Posterior vena cava (tissue), 2 donors: ENCODE measurements around the gene WASF3. TPM values are rescaled to one million over a fixed set of nuclear protein-coding genes. Genes with fewer than 3 reads are reported as not detected.

Experiments used
- DNase-seq: peaks from one replicate; pipeline ENCODE4 v3.0.0-alpha.2; 2020; ENCODE audit warnings: low spot score
- intact Hi-C, 2 donors: fragments of 100-400 bp; cut with DNase I; formaldehyde crosslinking; loops; one replicate each; pipeline versions ENCODE4 v1.14.1 to v1.14.2; 2022 to 2023
- total RNA-seq, 2 donors: library from RNA; stranded (reverse); fragmentation: NEBNext Ultra II Directional; extraction: Animal tissue kit (Norgen Biotek cat#: 25700); gene quantifications; one replicate each; pipeline ENCODE4 v1.2.1, GENCODE V29; 2021
- donor health status: DM: yes; HTN: yes; CAD: no.
- donor health status: DM: yes; HTN: yes; CAD: no.

The WASF3 gene
- total RNA-seq, 2 donors from 2014 or later = 24.7 to 25.6 TPM

DNA sequence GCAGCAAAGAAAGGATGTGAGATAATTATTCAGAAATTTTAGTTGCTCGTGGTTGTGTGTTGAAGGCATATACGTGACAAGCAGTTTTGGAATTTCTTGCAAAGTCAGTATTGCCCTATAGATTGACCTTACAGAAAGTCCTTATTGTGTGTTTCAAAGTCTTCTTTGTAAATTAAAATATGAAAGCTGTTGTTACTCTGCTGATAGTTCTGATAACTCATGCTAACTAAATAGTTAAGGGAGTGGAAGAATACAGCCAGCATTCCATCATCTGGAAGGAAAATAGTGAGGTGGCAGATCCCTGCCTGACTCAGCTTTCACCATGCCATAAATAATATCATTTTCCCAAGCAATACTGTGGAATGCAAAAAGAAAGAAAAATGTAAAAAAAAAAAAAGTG is 27.2 kb downstream of the WASF3 start:
- no peak for DNase-seq
- intact Hi-C loops = no loop called here

DNA sequence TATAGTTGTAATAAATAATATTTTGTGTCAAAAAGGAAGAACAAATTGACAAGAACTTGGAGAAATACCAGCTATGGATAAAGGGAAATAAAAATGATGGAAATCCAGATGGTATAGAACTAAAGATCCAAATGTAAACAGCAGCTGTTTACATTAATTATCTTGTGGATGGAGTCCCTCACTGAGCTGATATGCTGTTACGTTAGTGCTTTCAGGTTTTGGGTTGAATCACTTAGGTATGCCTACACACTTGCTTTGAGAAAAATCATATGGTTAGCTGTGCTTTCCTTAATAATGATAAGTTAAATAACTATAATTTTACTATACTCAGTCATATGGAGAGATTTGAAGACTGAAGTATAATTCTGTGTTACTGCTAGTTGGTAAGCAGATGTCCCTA is 27.7 kb downstream of the WASF3 start:
- intact Hi-C loops = no loop called here
- no peak for DNase-seq

DNA sequence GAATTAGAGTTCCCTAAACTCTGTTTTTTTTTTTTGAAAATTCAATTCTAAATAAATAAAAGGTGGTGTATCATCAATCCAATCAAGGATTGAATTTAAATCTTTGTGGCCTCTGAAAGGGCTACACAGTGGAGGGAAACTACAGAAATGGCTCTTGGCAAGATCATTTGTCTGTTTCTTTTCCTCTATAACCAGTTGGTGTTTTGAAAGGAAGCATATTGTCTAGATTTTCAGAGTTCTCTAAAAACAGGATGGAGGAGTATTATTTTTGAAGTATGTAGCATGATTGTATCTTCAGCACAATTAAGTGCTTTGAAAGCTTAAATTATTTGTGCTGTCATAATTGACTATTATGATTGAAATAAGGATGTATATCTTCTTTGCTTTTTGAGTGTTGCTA is 29.8 kb downstream of the WASF3 start:
- intact Hi-C loops = no loop called here
- no peak for DNase-seq

DNA sequence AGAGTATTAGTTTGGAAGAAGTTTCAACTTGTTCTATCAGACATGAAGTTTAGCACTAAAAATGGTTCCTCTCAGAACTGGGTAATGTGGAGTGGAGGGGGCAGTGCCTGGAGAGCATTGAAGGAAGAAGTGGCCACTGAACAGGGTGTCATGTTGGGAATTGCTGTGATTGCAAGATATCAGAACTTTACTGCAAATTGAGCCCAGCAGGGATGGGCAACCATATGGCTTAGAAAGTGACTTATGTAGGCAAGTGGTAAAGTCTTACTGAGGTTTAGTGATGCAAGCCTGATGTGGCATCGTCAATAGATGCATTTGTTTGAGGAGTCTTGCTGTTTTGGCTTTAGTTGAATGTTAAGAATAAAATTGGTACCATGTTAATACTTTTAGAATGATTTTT is 31.7 kb downstream of the WASF3 start:
- intact Hi-C loops = no loop called here
- no peak for DNase-seq

DNA sequence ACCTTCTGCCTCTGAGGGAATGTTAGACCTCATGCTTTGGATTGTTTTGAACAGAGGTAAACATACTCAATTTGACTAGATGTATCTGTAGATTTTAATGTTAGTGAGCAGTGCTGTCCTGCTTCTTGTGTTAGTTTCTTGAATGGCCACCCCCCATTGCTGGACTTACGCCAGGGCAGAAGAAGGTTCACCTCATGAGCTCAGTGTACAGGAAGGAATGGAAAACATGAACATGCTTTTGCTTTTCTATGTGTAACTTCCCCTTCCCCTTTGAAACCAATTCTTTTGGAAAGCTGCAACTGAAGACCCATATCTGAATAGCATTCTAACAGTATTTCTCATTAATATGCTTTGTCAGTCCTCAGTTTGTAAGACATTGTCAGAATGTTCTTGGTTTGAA is 32.3 kb downstream of the WASF3 start:
- no peak for DNase-seq
- intact Hi-C loops = no loop called here

DNA sequence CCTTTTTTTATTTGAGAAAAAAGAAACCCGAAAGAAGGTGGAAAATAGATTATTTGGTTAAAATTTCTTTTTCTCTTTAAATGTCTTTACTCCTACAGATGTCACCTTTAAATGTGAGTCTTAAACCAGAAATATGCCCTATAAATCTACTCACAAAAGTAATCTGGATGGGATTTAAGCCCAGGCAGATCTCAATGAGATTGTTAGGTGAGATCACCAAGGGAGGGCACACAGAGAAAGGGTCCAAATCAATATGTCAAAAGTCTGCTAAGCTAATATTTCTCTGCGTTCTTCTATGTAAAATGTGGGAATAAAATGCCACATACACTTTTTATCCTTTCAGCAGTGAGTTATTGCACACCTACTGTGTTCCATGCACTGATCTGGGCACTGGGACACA is 32.9 kb downstream of the WASF3 start:
- DNase-seq = no peak
- intact Hi-C loops = no loop called here

DNA sequence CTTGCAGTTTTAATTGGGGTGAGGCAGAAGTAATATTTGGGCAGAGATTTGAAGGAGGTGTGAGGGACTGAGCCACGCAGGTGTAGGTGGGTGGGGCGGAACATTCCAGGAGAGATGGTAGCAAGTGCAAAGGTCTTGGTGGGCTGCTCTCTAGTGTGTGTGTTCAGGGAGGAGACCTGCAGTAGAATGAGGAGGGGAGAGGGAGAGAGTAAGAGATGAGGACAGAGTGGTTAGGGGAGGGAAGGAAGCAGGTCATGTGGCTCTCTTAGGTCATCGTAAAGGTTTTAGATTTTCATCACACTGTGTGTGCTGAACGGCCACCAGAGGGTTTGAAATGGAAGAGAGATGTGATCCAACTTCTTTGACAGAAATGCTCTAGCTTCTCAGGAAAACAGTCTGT is 33.5 kb downstream of the WASF3 start:
- intact Hi-C loops = no loop called here
- no peak for DNase-seq

DNA sequence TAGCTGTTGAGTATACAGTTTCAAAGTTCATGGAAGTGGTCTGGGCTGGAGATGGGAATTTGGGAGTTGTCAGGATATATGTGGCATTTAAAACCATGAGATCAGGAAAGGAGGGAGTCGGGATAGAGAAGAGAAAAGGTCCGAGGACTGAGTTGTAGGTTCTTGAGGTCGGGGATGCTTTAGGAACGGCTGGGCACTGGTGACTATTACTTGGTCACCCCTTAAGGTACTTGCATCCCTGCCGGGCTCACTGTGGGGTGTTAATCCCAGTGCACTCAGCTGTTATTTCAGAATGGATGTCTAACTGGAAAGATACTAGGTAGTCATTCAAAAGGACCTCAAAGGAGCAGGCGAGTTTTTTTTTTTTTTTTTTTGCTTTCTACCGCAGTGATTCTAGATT is 34.2 kb downstream of the WASF3 start:
- intact Hi-C loops = no loop called here
- DNase-seq = no peak

DNA sequence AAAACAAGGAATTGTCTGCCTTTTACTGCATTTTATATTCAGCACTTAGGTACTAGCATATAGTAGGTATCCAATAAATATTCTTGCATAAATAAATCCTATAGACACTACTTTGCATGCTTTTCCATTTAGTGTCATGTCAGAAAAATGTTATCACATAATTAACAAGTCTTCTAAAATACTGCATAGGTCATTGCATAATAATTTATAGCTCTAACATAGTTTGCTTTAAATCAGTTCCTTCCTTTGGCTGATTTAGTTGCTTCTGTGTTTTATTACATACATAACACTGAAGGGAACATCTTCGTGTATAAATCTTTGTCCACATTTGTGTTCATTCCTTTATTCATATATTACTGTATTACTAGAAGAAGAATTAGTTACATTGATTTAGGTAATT is 36.2 kb downstream of the WASF3 start:
- intact Hi-C loops = no loop called here
- DNase-seq = no peak

DNA sequence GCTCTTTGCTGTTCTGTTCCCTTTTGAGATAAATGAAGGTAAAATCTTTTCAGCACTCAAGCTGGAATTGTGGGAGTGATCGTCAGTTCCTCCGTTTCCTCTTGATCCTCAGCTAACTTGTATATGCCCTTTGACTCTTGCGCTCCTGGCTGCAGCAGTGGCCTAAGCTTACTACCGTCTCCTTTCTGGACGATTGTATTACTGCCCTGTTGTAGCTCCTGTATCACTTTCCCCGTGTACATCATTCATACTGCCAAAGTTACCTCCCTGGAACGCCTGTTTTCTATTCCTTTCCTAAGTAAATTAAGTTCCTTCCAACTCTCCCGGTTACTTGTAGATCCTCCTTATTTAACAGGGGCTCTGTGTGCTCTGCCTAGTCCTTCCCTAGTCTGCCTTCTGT is 36.9 kb downstream of the WASF3 start:
- intact Hi-C loops = no loop called here
- no peak for DNase-seq

DNA sequence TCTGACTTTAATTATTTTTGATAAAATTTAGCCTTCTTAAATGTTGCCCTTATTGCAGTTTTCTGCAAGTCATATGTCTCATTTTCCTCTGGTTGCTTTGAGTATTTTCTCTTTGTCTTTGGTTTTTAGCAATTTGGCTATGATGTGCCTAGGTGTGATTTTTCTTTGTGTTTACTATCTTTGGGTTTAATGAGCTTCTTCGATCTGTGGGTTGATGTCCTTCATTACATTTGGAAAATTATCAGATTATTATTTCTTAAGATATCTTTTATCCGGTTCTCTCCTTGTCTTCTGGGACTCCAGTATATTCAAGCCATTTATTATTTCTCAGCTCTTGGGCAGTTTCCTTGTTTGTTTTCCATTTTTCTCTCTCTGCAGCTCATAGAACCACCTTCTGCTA is 39.0 kb downstream of the WASF3 start:
- no peak for DNase-seq
- intact Hi-C loops = no loop called here

DNA sequence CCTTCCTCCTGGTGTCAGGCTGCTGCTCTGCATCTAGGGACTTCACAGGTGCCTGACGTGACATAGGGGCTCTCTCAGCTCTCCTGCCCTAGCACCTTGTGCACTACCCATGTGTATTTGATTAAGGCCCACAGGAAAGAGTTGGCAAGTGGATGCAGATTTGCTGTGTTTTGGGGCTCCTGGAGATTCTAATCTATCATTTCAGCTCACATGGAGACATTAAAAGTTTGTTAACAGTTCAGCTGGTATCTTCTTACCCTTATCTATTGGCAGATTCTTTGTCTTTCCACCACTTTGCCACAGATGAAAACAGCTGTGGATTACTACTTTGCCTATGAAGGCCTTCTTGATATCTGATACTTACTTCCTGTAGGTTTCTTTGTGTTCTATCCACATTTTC is 41.9 kb downstream of the WASF3 start:
- intact Hi-C loops = no loop called here
- no peak for DNase-seq

DNA sequence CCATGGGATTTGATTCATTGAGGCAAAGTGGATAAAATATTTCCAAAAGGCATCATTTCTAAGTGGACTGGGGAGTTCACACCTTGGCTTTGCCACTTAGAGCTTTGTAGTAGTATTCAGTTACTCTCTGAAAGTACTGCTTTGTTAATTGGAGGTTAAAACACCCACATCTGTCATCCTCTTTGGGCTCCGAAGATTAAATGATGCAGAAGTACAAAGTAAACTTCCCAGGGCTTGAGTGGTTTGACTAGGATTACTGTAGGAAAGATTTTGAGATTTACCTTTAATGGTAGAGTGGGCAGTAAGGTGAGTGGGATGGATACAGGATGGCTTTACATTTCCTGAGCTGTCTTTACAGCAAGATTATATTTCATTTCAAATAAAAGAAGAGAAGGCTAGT is 42.4 kb downstream of the WASF3 start:
- intact Hi-C loops = no loop called here

DNA sequence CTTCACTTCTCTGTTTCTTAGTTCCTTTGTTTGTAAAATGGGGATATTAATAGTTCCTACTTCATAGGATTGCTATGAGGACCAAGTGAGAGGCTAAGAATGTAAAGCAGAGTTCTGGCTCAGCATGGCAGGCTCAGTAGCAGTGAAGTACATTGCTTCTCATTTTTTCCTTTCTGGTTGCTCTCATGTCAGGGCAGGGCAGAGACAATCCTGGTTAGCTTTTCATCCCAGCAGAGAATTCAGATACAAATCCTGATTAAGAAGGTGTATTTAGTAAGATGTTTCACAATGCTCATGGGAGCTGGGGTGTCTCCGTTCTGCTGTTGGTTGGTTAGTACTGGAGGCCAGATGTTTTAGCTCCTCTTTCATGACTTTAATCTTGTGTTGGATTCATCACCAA is 42.9 kb downstream of the WASF3 start:
- intact Hi-C loops = no loop called here
- no peak for DNase-seq

More for the DNA sequence above, 42.4 kb downstream of the WASF3 start:
- no peak for DNase-seq

DNA sequence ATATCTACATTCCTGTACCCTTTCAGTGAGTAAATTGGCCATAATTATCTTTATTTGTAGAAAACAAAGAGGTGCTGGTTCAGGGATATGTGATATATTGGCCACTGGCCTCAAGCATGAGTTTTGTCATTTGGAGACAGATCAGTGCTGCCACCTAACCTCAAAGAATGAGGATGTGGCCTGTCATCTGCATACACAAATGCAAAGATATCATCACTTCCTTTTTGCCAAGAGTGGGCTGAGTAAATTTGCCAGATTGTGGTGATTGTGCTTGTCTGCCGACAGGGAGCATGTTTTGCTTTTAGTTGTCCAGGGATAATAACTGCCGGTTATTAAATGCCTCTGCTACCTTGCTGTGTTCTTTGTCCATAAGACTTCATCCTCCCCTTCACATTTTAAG is 44.2 kb downstream of the WASF3 start:
- intact Hi-C loops = no loop called here

DNA sequence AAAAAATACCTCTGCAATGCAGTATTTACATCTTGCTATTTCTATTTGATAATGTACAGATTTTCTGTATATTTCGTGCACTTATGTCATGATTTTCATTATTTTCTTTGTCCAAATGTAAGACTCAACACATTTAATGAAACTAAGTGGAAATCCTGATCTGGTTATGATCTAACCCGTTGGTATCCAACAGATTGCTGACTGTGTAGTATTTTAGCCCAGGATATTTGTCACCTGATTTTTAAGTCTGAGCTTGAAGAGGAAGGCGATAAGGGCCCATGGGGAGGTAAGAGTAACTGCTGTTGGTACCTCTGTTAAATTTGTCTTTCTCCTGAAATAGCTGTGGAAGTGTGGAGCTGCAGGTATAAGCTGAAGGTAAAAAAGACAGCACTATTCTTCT is 45.3 kb downstream of the WASF3 start:
- intact Hi-C loops = no loop called here
- no peak for DNase-seq

More for the DNA sequence above, 44.2 kb downstream of the WASF3 start:
- no peak for DNase-seq

DNA sequence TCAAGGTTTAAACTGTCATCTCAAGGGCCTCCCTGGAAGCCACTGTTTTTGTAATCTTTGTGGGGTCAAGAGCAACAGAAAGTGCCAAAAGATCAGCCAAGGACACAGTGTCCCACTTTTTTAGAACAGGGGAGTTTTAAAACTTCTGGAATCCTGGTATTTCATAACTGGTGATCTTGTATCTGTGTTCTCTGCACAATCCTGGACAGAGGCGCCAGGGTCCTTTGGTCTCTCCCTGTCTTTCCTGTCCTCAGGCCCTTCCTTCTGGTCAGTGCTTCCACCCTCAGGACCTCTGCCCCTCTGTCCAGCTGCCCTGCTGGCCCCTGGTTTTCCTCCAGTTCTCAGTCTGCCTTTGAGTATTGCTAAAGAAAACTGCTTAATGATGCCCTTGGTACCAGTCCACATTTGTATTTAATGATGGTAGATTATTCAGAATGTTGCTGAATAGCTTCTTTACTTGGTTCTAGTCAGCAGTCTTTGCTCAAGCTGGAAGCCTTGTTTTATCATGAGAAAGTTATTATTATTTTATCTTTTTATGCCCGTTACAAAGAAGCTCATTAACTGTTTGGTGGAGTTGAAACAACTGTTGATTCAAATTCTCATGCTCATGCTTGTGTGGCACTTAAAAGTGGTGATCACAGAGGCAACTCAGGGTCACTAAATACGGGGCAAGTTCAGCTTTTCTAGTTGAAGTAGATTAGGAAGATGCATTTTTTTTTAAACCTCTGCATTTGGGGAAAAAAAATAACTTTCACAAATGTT is 47.5 kb downstream of the WASF3 start:
- intact Hi-C loops = loop anchor here in 1 of 2 donors (5.0 kb wide), 1 partner anchor 1913 kb away; no protein-coding TSS in a partner anchor
- peak; percentile 84 for DNase-seq

DNA sequence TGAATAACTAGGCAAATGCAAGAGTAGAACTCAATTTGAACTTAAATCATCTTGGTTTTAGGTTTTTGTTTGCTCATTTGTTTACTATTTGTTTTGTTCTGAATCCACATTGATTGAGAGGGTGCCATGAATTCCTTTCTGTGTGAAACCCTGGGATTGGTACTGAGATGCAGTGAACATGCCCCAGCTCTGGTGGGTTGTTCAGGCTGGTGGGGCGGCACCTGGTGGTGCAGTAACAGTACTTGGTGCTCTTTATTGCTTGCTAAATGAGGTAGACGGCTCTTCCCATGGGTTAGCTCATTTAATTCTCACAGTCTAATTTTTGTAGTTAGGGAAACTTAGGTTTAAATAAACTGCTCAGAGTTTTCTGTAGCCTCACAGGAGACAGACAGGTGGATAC is 48.4 kb downstream of the WASF3 start:
- no peak for DNase-seq
- intact Hi-C loops = loop anchor here in 1 of 2 donors (2.0 to 5.0 kb wide), 2 partner anchors 57 to 1914 kb away; no protein-coding TSS in a partner anchor

DNA sequence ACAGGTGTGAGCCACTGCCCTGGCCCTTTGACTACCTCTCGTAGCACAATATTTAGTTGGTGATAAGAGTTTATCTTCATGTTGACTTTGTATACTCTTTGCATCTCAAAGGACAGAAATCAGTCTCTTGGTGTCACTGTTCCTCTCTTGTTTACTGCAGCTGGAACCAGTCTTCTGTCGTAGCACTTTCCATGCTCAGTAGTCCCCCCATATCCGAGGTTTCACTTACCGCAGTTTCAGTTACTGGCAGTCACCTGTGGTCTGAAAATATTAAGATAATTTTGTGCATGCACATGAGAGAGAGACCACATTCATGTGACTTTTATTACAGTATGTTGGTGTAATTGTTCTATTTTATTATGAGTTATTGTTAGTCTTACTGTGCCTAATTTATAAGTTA is 49.1 kb downstream of the WASF3 start:
- DNase-seq = no peak
- intact Hi-C loops = loop anchor here in 1 of 2 donors (2.0 to 5.0 kb wide), 2 partner anchors 56 to 1914 kb away; no protein-coding TSS in a partner anchor

DNA sequence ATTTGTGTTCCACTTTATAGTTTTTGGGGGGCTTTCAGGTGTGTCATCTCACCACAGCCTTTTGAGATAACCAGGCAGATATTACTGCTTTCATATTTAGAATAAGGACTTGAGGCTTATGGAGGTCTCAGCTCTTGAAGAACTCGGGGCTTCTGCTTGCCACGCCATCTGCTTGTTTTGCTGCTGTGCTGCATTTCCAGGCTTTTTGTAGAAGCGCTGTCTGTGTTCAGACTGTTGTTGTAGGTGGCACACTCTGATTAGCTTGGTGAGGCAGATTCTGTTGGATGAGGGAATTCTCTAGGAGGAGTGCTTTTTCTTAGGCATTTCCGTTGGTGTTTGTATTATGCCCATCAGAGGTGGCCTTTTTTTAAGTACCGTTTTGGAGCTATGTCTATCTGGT is 57.2 kb downstream of the WASF3 start:
- DNase-seq = no peak
- intact Hi-C loops = no loop called here

DNA sequence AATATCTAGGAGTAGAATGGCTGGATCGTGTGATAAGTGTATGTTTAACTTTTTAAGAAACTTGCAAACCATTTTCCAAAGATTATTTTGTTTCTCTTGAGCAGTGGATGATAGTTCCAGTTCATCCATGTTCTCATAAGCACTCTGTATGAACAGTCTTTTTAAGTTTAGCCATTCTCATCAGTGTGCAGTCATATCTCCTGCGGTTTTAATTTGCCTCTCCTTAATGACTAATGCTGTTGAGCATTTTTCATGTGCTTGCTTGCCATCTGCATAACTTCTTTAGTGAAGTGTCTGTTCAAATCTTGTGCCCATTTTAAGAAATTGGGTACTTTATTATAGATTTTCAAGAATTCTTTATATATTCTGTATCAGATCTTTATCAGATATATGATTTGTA is 58.6 kb downstream of the WASF3 start:
- intact Hi-C loops = no loop called here
- no peak for DNase-seq

DNA sequence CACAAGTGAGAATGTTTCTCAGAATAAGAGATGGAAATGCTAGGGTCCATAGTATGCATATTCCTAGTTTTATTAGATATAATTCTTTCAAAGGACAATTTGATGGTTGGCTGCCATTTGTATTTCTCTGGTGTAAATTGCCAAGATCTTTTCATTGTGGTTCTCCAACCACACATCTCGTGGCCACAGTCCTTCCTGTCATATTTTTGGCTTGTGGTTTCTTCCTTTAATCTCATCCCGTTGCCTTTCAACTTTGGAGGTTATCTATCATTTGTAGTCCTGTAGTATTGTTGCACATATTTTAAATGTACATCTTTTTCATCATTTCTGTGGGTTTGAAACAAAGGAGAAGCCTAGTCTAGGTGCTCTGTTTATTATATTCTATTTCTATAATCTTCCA is 61.2 kb downstream of the WASF3 start:
- no peak for DNase-seq
- intact Hi-C loops = no loop called here
